ENCODE data around the gene MAP2.

DNA sequence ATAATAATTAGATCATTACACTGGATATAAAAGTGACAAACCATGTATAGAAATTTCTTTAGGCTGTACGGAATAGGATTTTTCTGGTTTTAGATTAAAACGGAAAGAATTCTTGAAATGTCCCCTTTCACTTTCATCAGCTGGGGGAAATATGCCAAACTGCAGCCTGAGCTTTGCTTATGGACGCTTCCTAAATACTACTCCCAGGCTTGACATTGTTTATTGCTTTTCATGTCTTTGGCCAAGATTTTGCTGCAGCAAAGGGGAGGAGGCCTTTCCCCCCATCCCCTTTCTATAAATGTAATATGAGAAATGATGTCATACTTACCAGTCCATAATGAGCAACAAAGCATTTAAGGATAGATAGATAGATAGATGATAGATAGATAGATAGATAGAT is 158.4 kb downstream of the MAP2 start:
- TF ChIP-seq CTCF (IDR thresholded peaks at IDR 0.05) (no peak), POLR2AphosphoS5 (IDR thresholded peaks at IDR 0.05) (no peak)
